AG09319 (cell line): ENCODE results near the gene AOC3.

Source experiments
- DNase-seq: peaks from one replicate; pipeline ENCODE4 v3.0.0-alpha.2; 2010; ENCODE audit warnings: low read depth; ENCODE audit errors: extremely low read depth
- CTCF ChIP-seq: IDR thresholded peaks from 2 replicates; pipeline ENCODE4 v1.5.1; 2011; ENCODE audit warnings: low read depth, mild to moderate bottlenecking, inconsistent platforms, low read length, moderate library complexity

AOC3 gene

GRCh38 chr17:42833767-42834422 is 17.1 kb upstream of the AOC3 start:
- DNase-seq = no peak
- no peak for TF ChIP-seq CTCF

GRCh38 chr17:42835732-42836131 is 15.3 kb upstream of the AOC3 start:
- DNase-seq = no peak
- no peak for TF ChIP-seq CTCF

GRCh38 chr17:42841975-42842685 is 8.9 kb upstream of the AOC3 start:
- no peak for TF ChIP-seq CTCF
- no peak for DNase-seq

- peak; percentile 100 for TF ChIP-seq CTCF
- peak; percentile 43 for DNase-seq
Measured at GRCh38 chr17:42843358-42843934, 7.6 kb upstream of the AOC3 start.

GRCh38 chr17:42844271-42844670 is 6.7 kb upstream of the AOC3 start, which contains the start of gene AOC2:
TSS of gene AOC2 (plus strand) at chr17:42844580. CDS start at chr17:42844627, 47 bp downstream.
- TF ChIP-seq CTCF = no peak
- no peak for DNase-seq

- DNase-seq = no peak
- no peak for TF ChIP-seq CTCF
Measured at GRCh38 chr17:42844761-42845555, 6.0 kb upstream of the AOC3 start.
